Endothelial cell of umbilical vein (primary cell): ENCODE measurements around the gene LANCL2. TPM values are rescaled to one million over a fixed set of nuclear protein-coding genes. Genes with fewer than 3 reads are reported as not detected.

ENCODE experiments used
- BruUV-seq: library from RNA; stranded (reverse); fragments of 400-500 nt; replicated peaks from 2 replicates; lab custom pipeline; 2021; lab: Mats Ljungman, UMichigan
- CTCF ChIA-PET: fragments of 300-600, 350-600 bp; sonication (Branson Sonifier 250); formaldehyde crosslinking; loops from one replicate; lab custom pipeline; 2021; ENCODE audit warnings: antibody characterized with exemption, inconsistent platforms; lab: Charles Lee
- POLR2A ChIA-PET: fragments of 300-600, 350-600 bp; sonication (Branson Sonifier 250); formaldehyde crosslinking; loops from one replicate; lab custom pipeline; 2021; ENCODE audit warnings: antibody characterized with exemption, inconsistent platforms; lab: Charles Lee
- DNase-seq: peaks from one replicate; pipeline ENCODE4 v3.0.0-alpha.2; 2011; ENCODE audit warnings: low read depth, low spot score
- FAIRE-seq: peaks from 2 replicates; lab custom pipeline; 2011; peaks lifted over from hg19 to GRCh38; lab: Jason Lieb, UNC
- H2AFZ ChIP-seq: 2 replicates; pipeline ENCODE4 v1.6.0; 2012; ENCODE audit warnings: low read depth, low read length, control low read depth, inconsistent platforms
- H3K27ac ChIP-seq: 2 replicates; pipeline ENCODE4 v1.5.1; 2011; ENCODE audit warnings: low read depth, mild to moderate bottlenecking, control low read depth, low read length, moderate library complexity; ENCODE audit not compliant: insufficient read depth
- H3K27me3 ChIP-seq, 2 experiments: 2 replicates each; pipeline versions ENCODE4 v1.6.0 to v1.6.1; 2011; ENCODE audit warnings: low read length in 2 of 2, mixed read lengths in 1 of 2; ENCODE audit not compliant: control insufficient read depth in 2 of 2, insufficient read depth in 2 of 2
- H3K36me3 ChIP-seq, 2 experiments: 2 replicates in 1 of 2; 3 replicates in 1 of 2; pipeline ENCODE4 v1.5.1; 2011; ENCODE audit warnings: low read length in 2 of 2, mild to moderate bottlenecking in 1 of 2, moderate library complexity in 1 of 2; ENCODE audit not compliant: control insufficient read depth in 2 of 2, insufficient read depth in 2 of 2; ENCODE audit errors: extremely low read depth in 1 of 2
- H3K4me1 ChIP-seq: 3 replicates; pipeline ENCODE4 v1.5.1; 2011; ENCODE audit warnings: mild to moderate bottlenecking, low read length; ENCODE audit not compliant: control insufficient read depth, insufficient read depth; ENCODE audit errors: extremely low read depth
- H3K4me2 ChIP-seq: 2 replicates; pipeline ENCODE4 v1.6.1; 2011; ENCODE audit warnings: low read length, control low read depth, mixed read lengths; ENCODE audit not compliant: insufficient read depth
- H3K4me3 ChIP-seq, 3 experiments: fragments of 200-600 bp in 1 of 3; sonication (generic), shearing (Covaris generic) in 1 of 3; replicated peaks in 1 of 3; 2 replicates each; pipeline ENCODE4 v1.5.1; 2011 to 2016; ENCODE audit warnings: control low read depth in 3 of 3, low read length in 3 of 3, mild to moderate bottlenecking in 2 of 3, inconsistent platforms in 1 of 3, low read depth in 1 of 3, moderate library complexity in 1 of 3; ENCODE audit not compliant: insufficient read depth in 1 of 3
- H3K79me2 ChIP-seq: 2 replicates; pipeline ENCODE4 v1.6.0; 2012; ENCODE audit warnings: low read length, inconsistent platforms; ENCODE audit not compliant: control insufficient read depth, insufficient read depth
- H3K9ac ChIP-seq: replicated peaks from 2 replicates; pipeline ENCODE3; 2011; ENCODE audit warnings: low read length, control low read depth; ENCODE audit not compliant: insufficient read depth; ENCODE audit errors: extremely low read depth
- H3K9me1 ChIP-seq: replicated peaks from 3 replicates; pipeline ENCODE4 v1.6.0; 2011; ENCODE audit warnings: mild to moderate bottlenecking, low read length; ENCODE audit not compliant: control insufficient read depth, insufficient read depth; ENCODE audit errors: extremely low read depth
- H3K9me3 ChIP-seq: replicated peaks from 2 replicates; pipeline ENCODE4 v1.5.1; 2012; ENCODE audit warnings: low read length, inconsistent platforms; ENCODE audit not compliant: control insufficient read depth, insufficient read depth
- H4K20me1 ChIP-seq: replicated peaks from 2 replicates; pipeline ENCODE3; 2011; ENCODE audit warnings: mild to moderate bottlenecking, low read length; ENCODE audit not compliant: control insufficient read depth, insufficient read depth; ENCODE audit errors: extremely low read depth
- CTCF ChIP-seq, 2 donors: IDR thresholded peaks; 1 replicate in 1 of 2; 2 replicates in 1 of 2; pipeline ENCODE4 v1.5.1; 2011; ENCODE audit warnings: low read length in 2 of 2, mild to moderate bottlenecking in 2 of 2, moderate library complexity in 2 of 2, control low read depth in 1 of 2, inconsistent platforms in 1 of 2, low read depth in 1 of 2; ENCODE audit not compliant: insufficient read depth in 1 of 2; ENCODE audit errors: extremely low read depth in 1 of 2
- EZH2 ChIP-seq: IDR thresholded peaks from 2 replicates; pipeline ENCODE4 v1.6.1; 2012; ENCODE audit warnings: borderline replicate concordance, low read depth, mild to moderate bottlenecking, moderate library complexity, low read length, inconsistent platforms; ENCODE audit not compliant: severe bottlenecking
- FOS ChIP-seq: IDR thresholded peaks from 2 replicates; pipeline ENCODE4 v1.6.1; 2011; ENCODE audit warnings: mild to moderate bottlenecking, low read length, moderate library complexity, borderline replicate concordance; ENCODE audit not compliant: insufficient read depth
- GATA2 ChIP-seq: IDR thresholded peaks from 2 replicates; pipeline ENCODE4 v1.7.0; 2011; ENCODE audit warnings: low read depth, mild to moderate bottlenecking, moderate library complexity, mixed read lengths, low read length; ENCODE audit not compliant: insufficient read length, insufficient read depth
- JUN ChIP-seq: IDR thresholded peaks from 2 replicates; pipeline ENCODE4 v1.6.1; 2011; ENCODE audit warnings: borderline replicate concordance, low read depth; ENCODE audit not compliant: insufficient read length, insufficient read depth
- MAX ChIP-seq: IDR thresholded peaks from 2 replicates; pipeline ENCODE4 v1.6.1; 2011; ENCODE audit not compliant: insufficient read depth, insufficient read length
- MYC ChIP-seq: IDR thresholded peaks from one replicate; pipeline ENCODE4 v1.6.1; 2011; ENCODE audit warnings: mild to moderate bottlenecking, low read depth, low read length
- POLR2A ChIP-seq: IDR thresholded peaks from 2 replicates; pipeline ENCODE4 v1.6.1; 2012; ENCODE audit warnings: low read depth, mild to moderate bottlenecking, control low read depth, low read length
- POLR2AphosphoS5 ChIP-seq: IDR thresholded peaks from 2 replicates; pipeline ENCODE4 v1.6.1; 2012; ENCODE audit warnings: low read depth, mild to moderate bottlenecking, control low read depth, low read length, moderate library complexity; ENCODE audit not compliant: insufficient read depth
- dilution Hi-C: fragments of 300-500 bp; cut with MboI; formaldehyde crosslinking; loops from one replicate; pipeline ENCODE4 v1.15.0; 2019; ENCODE audit warnings: low sequenced_read_pairs; ENCODE audit not compliant: extremely low pct_ligation_motif_present
- intact Hi-C: fragments of 100-400 bp; cut with micrococcal nuclease; formaldehyde crosslinking; loops from one replicate; pipeline ENCODE4 v1.10.0; 2022
- polyA plus RNA-seq, 4 experiments: library from polyadenylated mRNA; depleted of rRNA in 3 of 4; stranded (reverse) in 3 of 4; unstranded in 1 of 4; fragments of >200 nt; gene quantifications; 2 replicates each; pipeline versions ENCODE4 v1.2.1 to v1.2.3, GENCODE V29; 2011 to 2012; ENCODE audit warnings: missing spikeins in 1 of 4
- total RNA-seq: library from RNA; stranded (reverse); gene quantifications from 2 replicates; pipeline ENCODE4 v1.2.3, GENCODE V29; 2021

The LANCL2 gene
- total and polyA plus RNA-seq, 2 donors (not counting 3 experiments of a cell fraction or from before 2014, with no cell fraction given) = 19.2 to 25.3 TPM

- no TSS peak for BruUV-seq
- Histone ChIP-seq H3K27me3 (no peaks in the 10 kb centered on the region), H4K20me1 (no peaks in the 10 kb centered on the region), H3K36me3 (peaks cover 0 to 21% of the 10 kb centered on the region in 2 experiments), H2AFZ (no peak overlapping the region), H3K9me3 (no peaks in the 10 kb centered on the region), H3K79me2 (peaks cover 10% of the 10 kb centered on the region), H3K4me1 (no peaks in the 10 kb centered on the region), H3K4me2 (no peak overlapping the region), H3K9ac (no peak overlapping the region), H3K4me3 (no peak overlapping the region), H3K9me1 (no peaks in the 10 kb centered on the region), H3K27ac (no peak overlapping the region)
- ChIA-PET CTCF (no interaction called here), POLR2A (no interaction called here)
- dilution Hi-C loops (no loop called here), intact Hi-C loops (no loop called here)
- no peak for FAIRE-seq
- no peak for TF ChIP-seq JUN
- no peak for DNase-seq
Observed at GRCh38 chr7:55474944-55475854, 110.1 kb downstream of the LANCL2 start.

GRCh38 chr7:55475855-55476803 is 111.0 kb downstream of the LANCL2 start:
- no peak overlapping the region for H3K4me3 ChIP-seq
- intact Hi-C loops (no loop called here), dilution Hi-C loops (no loop called here)
- H3K27ac ChIP-seq = no peak overlapping the region
- TF ChIP-seq MAX = no peak
- TF ChIP-seq JUN = no peak
- no peak for TF ChIP-seq FOS
- TF ChIP-seq POLR2AphosphoS5 = no peak
- no peak for TF ChIP-seq MYC
- no peak for TF ChIP-seq EZH2
- TF ChIP-seq CTCF (IDR thresholded peaks at IDR 0.05; ENCODE audit: extremely low read depth in 1 of 2, insufficient read depth in 1 of 2, low read depth in 1 of 2, low read length in 2 of 2) = no peak
- TF ChIP-seq GATA2 = no peak
- TF ChIP-seq POLR2A = no peak
- H3K9me1 ChIP-seq = no peaks in the 10 kb centered on the region
- H3K79me2 ChIP-seq = peaks cover 10% of the 10 kb centered on the region
- BruUV-seq = no TSS peak
- H3K36me3 ChIP-seq = peaks cover 0 to 21% of the 10 kb centered on the region in 2 experiments
- H4K20me1 ChIP-seq = no peaks in the 10 kb centered on the region
- H3K9me3 ChIP-seq = no peaks in the 10 kb centered on the region
- POLR2A ChIA-PET = no interaction called here
- no peaks in the 10 kb centered on the region for H3K4me1 ChIP-seq
- H2AFZ ChIP-seq = no peak overlapping the region
- no peak overlapping the region for H3K4me2 ChIP-seq
- H3K9ac ChIP-seq = no peak overlapping the region
- DNase-seq (no peak), FAIRE-seq (no peak)
- H3K27me3 ChIP-seq = no peaks in the 10 kb centered on the region
- CTCF ChIA-PET = no interaction called here
